Central memory CD4-positive, alpha-beta T cell (primary cell): ENCODE measurements around the gene ZKSCAN4.

Experiments used
- DNase-seq: peaks from one replicate; pipeline ENCODE4 v3.0.0; 2022

Gene ZKSCAN4

DNA sequence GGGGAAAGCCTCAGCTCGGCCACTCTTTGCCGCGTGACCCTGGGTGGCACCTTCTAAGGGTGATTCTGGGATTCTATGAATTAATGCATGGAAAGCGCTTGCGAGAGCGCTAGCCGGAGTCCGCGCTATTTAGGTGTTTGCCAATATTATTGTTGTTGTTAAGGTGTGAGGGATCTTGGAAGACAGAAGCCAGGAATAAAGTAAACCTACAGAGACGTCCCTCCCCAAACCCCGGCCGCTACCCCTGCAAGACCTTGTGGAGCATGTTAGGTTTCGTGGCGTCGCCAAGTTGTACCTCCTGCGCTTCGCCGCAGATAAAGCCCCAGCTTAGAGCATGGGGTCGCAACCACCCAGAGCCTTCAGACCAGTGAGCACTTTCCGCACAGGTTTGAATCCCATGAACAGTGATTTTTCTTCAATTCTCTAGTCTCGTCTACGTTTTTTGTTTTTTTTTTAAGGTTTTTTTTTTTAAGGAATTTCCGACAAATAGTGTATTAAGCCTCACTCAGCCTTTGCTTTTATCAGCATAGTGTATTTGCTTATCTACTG, 43.9 kb downstream of the ZKSCAN4 start:
- no peak for DNase-seq

DNA sequence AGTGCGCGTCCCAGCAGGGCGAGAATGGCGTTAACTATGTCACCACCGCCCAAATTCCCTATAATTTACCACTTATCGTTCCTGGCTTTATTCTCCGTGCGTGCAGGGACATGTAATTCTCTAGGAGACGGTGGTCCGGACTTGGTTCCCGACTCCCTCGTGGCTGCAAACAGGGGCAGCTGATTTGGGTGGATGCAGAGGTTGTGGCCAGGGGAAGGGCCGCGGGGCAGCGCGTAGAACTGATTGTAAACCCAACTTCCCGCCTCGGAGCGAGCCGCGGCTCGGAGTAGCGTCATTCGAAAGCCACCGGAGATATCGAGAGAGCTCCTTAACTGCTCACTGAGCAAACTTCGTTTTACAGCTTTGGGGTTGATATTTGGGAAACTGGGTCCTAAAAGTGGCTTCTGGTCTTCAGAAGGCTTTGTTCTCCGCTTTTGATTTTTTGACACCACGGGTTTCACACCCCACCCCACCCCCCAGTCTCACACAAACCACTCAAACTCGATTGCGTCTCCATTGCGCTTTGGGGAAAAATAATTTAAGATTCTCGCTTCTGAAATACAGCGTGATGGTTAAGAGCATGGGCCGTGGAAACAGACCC, 44.5 kb downstream of the ZKSCAN4 start:
- DNase-seq: no peak

DNA sequence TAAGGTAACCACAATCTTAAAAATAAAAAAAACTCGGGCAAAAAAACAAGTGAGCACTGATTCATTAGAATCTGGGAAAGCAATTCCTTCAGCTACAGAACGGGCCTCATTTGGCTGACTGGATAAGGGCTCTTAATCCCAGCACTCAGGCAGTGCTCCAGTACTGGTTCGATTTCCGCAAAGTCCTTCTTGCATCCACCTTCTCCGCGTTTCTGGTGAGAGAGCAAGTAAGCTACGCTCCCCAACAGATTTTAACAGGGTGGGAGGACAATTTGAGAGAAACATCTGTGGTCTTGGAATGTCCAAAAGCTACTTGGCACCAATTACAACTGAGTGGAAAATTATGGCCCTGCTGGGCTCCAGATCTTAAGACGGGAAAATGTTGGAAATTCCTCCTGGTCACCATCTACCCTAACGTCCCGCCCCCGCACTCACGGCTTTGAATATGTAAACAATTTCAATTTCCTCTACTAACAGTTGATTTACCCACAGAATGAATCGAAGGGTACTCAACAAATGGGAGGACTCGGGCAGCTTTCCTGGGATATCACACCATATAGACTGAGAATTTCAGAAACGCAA, 45.0 kb downstream of the ZKSCAN4 start:
- DNase-seq: no peak

- DNase-seq: no peak
Observed at GRCh38 chr6:28206527-28206926, 45.5 kb downstream of the ZKSCAN4 start.

- DNase-seq: no peak
Observed at GRCh38 chr6:28205879-28206278, 46.2 kb downstream of the ZKSCAN4 start.

GRCh38 chr6:28203201-28203600, 48.9 kb downstream of the ZKSCAN4 start:
- DNase-seq: no peak

- no peak for DNase-seq
Observed at GRCh38 chr6:28200020-28200419, 52.0 kb downstream of the ZKSCAN4 start.
